Stimulated activated CD4-positive, alpha-beta T cell treated with anti-CD3 and anti-CD28 coated beads, Interleukin-1b, Interleukin-23, amount 100 ng/mL, for 24 hours (primary cell): ENCODE measurements around the gene RBP3.
"Not testable (repeated sequence)": the region's sequence is repeated elsewhere in the genome, so short reads cannot be mapped to it uniquely, and the experiment has no call there.

Experiments
- DNase-seq, 4 experiments: peaks; one replicate each; pipeline ENCODE4 v3.0.0-alpha.2; 2020; ENCODE audit warnings: low read depth in 4 of 4, low spot score in 1 of 4

Gene RBP3

GRCh38 chr10:47371629-47372485 is 23.7 kb downstream of the RBP3 start:
- no peak for DNase-seq

DNA sequence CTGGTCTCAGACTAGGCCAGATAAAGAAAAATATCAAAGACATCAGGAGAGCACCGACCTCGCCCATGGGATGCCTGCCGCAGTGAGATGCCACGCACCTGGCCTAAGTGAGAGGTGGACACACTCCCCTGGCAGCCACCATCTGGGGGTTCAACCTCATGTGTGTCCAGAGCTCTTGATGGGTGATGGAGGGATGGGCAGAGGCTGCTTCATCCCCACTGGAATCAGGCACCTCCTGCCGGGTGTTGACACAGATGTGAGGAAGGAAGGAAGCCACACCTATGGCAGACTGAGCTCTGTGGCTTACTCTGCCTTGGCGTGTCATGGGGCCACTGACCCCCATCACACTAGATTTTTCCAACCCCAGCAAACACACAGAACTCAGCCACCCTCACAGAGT is 24.6 kb downstream of the RBP3 start:
- no peak for DNase-seq

- DNase-seq = no peak
These were observed 26.7 kb downstream of the RBP3 start for GRCh38 chr10:47374611-47375536.

DNA sequence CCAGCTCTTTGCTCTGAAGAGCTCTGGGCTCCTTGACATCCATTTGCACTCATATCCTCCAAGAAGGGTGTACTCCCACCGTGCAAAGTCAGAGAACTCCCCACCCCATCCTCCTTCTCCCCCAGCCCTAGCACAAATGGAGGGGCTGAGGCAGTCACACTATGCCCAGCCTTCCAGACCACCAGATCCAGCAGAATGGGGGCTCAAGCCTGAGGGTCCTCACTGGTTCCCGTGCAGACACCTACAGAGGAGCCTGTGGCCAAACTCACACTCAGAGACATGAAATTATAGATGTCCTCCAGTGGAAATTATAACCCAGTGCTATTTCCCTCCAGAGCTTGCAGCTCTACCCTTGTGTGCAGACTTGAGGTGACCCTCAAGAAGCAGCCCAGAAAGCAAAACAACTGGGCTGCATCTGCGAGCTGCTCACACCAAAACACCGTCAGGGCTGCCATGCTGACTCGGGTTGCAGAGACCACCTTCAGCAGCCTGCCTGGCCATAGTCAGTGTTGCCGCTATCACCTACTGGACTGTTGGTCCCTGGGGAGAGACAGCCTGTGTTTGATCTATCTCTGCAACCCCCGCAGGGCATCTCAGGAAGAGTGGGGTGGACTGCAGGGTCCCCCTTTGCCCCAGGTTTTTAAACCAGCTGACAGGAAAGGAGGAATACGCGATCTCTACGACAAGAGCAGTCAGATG is 28.5 kb downstream of the RBP3 start:
- DNase-seq = no peak

DNA sequence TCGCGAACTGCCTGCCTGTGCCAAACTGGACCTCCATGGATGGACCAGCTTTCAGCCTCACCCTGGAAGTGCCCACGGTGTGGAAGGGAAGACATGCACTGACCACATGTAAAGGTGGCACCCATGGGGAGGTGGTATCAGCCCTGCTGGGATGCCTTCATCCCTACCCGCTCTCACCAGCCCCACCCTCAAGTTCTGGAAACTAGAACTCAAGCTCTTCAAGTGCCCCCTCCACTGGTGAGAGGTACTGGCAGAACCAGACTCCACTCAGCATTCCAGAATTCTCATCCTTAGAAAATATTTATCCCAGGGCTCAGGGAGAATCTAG is 30.0 kb downstream of the RBP3 start:
- no peak for DNase-seq

- DNase-seq = no peak
These were observed 30.7 kb downstream of the RBP3 start for GRCh38 chr10:47378606-47379444.

- no peak for DNase-seq
These were observed 31.3 kb downstream of the RBP3 start for GRCh38 chr10:47379445-47379785.

DNA sequence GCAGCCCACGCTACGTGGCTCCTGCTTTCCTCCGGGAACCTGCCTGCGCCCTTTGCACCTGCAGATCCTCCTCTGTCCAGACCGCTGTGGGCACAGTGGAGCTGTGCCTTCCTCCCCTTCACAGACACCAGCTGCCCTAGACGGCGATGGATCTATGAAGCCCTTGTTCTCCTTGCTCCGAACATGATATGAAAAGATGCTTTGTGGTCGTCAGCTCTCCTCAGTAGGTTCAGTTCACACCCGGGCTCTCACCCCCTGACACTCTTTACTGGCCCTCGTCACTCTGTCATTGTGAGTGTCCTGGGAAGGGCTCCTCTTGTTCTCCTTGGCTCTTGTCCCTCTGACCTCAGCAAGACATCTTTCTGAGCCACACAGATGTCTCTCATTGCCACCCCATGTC is 31.7 kb downstream of the RBP3 start:
- no peak for DNase-seq

DNA sequence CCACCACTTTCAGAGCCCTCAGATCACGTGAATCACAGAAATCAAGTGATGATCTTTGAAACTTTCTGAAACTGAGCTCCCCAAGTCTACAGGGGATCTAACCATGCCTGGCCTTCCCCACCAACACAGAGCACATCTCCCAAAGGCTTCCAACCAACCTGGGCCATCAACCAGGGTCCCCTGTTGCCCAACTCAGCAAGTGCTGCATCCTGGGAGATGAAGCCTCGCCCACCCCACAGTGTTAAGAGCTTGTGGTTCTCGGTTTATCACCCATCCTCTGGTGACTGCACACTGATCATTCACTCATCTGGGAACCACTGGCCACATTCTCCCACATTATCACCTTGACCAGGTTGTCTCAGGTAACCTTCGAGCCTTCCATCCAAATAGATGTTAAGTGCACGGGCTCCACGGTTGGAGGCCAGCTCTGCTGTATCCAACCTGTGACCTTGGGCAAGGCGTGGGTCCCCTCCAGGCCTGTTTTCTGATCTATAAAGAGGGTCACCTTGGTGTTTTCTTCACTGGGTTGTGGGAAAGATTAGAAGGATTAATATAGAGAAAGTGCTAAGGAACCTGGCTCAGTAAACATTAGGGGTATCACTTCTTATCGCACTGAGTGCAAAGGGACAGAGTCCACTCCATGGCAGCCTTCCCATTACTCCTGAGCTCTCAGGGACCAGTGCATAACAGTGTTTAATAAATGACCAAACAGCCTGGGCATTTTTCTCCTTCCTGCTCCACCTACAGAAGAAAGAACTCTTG is 32.4 kb downstream of the RBP3 start:
- DNase-seq = no peak

GRCh38 chr10:47381103-47381395 is 32.9 kb downstream of the RBP3 start:
- no peak for DNase-seq

DNA sequence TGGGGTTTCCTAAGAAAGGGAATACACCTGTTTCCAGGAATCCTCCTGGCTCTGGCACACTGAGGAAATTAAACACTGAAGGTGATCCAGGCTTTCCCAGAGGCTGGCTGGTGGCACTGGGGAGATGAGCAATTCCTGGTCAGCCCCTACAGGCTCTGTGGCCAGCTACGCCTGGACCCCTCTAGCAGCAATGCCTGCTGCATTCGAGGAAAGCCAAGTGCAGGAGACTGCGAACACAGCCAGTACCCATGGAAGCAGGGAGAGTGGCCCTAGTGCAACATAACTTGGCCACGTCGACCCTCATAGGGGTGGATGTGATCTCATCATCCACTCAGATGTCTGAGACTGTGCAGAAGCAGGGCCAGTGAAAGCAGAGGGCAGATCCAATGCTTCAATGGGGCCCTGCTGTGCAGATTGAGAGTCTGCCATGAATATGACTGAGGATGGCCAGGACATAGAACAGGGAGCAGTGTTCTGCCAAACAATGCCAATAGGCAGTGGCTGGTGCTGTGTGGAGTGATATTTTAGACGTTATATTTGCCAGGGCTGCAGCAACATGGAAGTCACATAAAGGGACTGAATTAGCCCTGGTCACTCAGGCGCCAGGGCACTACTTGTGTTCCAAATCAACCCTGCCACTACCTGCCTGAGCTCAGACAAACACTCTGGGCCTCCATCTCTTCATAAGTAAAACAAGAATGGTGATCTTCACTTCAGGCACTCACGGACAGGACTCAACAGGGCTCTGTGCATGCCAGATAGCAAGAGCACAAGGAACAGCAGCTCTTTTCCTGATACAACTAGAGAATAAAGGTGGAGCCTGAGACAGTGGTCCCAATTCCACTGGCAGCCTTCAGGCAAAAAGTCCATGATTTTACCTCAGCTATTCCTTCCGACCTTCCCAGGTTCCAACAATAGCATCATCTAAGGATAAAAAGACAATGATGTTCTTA is 33.5 kb downstream of the RBP3 start:
- DNase-seq = no peak

GRCh38 chr10:47383261-47384147 is 35.3 kb downstream of the RBP3 start:
- DNase-seq = no peak

DNA sequence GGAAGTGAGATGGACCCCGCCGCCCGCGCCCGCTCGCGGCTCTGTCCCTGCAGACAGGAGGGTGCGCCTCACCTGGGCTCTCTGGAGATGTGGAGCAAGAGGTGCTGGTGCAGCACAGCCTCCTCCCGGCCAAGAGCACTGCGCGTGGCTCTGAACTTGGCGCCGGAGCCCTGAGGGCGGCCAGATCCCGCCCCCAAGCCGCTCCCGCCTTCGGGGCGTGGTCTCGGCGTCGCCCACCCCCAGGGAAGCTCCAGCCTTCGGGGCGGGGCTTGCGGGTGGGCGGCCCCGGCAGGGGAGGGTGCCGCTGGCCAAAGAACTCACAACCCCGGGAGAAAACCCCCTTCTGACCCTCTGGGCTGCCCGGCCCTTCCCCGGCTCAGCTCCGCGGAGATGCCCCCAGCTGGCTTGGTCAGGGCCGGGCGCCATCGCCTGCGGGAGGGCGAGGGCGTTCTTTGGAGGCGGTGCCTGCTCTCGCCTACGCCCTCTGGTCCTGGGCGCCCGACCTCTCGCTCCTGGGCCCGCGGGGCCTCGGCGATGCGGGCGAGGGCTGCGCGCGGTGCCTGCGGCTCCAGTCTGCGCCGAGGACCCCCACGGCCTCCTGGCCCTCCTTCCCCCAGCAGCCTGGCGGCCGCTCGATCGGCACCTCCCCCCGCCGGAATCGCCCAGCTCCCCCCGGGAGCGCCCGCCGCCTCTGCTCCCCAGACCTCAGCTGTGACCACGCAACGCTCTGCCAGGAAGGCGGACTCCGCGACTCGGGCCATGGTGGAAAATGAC is 36.2 kb downstream of the RBP3 start, which contains the start of gene ZNF488:
Gene ZNF488, minus strand, starts transcription at position 146 of the 774 bp plus-strand sequence. CDS start 15,464 bp downstream, outside the sequence.
- peak; percentile 42 to 69 (median 56) for DNase-seq

- not testable (repeated sequence) for DNase-seq
These were observed 37.9 kb downstream of the RBP3 start for GRCh38 chr10:47386104-47386503.

- no peak for DNase-seq
These were observed 40.7 kb downstream of the RBP3 start for GRCh38 chr10:47388879-47389278.

DNA sequence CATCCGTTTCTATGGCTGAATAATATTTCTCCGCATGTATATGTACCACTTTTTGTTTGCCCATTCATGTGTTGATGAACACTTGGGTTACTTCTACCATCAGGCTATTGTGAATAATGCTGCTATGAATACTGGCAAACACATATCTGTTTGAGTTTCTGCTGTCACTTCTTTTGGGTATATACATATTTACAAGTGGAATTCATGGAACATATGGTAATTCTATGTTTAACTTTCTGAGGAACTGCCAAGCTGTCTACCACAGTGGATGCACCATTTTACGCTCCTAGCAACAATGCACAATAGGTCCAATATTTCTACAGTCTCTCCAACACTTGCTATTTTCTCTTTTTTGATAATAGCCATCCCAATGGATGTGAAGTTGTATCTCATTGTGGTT is 41.5 kb downstream of the RBP3 start:
- no peak for DNase-seq

DNA sequence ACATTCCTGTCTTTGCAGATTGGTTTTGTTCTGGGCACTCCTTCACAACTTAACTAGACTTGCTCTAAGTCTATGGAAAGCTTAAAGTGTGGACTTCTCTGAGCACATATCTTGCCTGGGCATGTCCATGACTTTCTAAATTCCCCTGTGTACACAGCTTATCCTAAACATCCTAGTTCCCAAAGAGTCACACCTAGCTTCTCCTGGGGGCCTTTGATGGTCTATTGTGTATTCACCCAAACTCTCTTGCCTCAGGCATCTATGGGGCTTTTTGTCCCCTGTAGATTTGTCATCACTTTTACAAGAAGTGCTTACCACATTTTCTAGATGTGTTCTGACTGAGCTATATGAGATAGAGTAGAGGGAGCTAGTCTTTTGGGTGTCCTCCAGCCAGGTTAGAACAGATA is 48.2 kb downstream of the RBP3 start:
- no peak for DNase-seq
